ENCODE results near the gene DLGAP5.

DNA sequence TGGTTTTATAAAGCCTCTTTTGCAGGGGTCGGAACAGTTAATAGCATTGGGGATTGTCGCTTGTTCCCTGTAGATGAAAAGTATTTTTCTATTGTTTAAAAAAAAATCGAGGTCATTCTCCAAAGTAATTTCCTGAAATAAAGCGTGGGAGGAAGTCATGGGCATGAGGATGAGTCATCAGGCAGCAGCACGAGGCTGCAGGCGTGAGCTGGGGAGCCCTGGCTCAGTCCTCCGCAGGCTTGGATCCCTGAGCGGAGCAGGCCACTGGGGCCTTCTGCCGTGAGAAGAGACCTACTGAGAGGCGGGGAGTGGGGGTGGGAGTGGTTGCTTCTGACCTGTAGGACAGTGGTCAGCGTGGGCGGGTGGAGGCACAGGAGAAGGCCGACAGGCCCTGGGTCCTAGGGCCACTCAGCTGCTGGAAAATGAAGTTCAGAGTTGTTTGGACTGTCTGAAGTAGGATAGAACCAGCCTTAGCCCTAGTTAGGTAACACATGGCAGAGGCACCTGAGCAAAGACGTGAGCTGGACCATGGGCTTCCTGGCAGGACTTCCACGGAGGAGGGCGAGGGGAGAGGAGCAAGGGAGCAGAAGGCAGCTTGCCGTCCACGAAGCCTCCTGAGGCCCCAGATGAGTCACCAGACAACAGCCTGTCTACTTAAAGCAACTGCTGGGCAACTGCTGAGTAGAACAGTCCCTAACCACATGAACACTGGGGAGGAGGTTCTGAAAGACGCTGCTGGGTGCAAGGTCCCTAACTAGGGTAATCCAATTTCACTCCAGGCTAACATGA, 83.4 kb downstream of the DLGAP5 start:
- TF ChIP-seq RAD21 (conservative IDR thresholded peaks at IDR 0.05) (no peak), EP300 (conservative IDR thresholded peaks at IDR 0.05; ENCODE audit: poor library complexity, severe bottlenecking) (no peak)
- TF ChIP-seq, protein P1, sequence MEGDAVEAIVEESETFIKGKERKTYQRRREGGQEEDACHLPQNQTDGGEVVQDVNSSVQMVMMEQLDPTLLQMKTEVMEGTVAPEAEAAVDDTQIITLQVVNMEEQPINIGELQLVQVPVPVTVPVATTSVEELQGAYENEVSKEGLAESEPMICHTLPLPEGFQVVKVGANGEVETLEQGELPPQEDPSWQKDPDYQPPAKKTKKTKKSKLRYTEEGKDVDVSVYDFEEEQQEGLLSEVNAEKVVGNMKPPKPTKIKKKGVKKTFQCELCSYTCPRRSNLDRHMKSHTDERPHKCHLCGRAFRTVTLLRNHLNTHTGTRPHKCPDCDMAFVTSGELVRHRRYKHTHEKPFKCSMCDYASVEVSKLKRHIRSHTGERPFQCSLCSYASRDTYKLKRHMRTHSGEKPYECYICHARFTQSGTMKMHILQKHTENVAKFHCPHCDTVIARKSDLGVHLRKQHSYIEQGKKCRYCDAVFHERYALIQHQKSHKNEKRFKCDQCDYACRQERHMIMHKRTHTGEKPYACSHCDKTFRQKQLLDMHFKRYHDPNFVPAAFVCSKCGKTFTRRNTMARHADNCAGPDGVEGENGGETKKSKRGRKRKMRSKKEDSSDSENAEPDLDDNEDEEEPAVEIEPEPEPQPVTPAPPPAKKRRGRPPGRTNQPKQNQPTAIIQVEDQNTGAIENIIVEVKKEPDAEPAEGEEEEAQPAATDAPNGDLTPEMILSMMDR (IDR thresholded peaks at IDR 0.05; ENCODE audit: poor library complexity, severe bottlenecking), result no peak
